HepG2 (cell line): ENCODE results near the gene TCF19. TPM values are rescaled to one million over a fixed set of nuclear protein-coding genes. Genes with fewer than 3 reads are reported as not detected.
A peak's percentile ranks its signal among the peaks of the same experiment; 100 is the strongest.
"Not testable (repeated sequence)": the region's sequence is repeated elsewhere in the genome, so short reads cannot be mapped to it uniquely, and the experiment has no call there.

ENCODE experiments used
- MEIS2 ChIP-seq: sonication (generic); formaldehyde crosslinking; IDR thresholded peaks from 2 replicates; pipeline ENCODE4 v1.9.0; 2021; ENCODE audit warnings: mild to moderate bottlenecking, missing genetic modification reagents
- PHF21A ChIP-seq: sonication (generic); formaldehyde crosslinking; IDR thresholded peaks from 2 replicates; pipeline ENCODE4 v1.5.0; 2020; ENCODE audit warnings: mild to moderate bottlenecking, missing genetic modification reagents
- RARA ChIP-seq: IDR thresholded peaks from 2 replicates; pipeline ENCODE4 v1.6.1; 2016; ENCODE audit warnings: missing genetic modification reagents, missing compliant biosample characterization
- RXRB ChIP-seq: IDR thresholded peaks from 2 replicates; pipeline ENCODE4 v1.6.1; 2016; ENCODE audit warnings: borderline replicate concordance, missing genetic modification reagents, missing compliant biosample characterization
- ZFX ChIP-seq: sonication (generic); formaldehyde crosslinking; IDR thresholded peaks from 2 replicates; pipeline ENCODE4 v1.4.0; 2020; ENCODE audit warnings: mild to moderate bottlenecking, low read depth, missing genetic modification reagents, moderate library complexity
- ZMYM4 ChIP-seq: sonication (generic); formaldehyde crosslinking; IDR thresholded peaks from 2 replicates; pipeline ENCODE4 v1.8.1; 2023; ENCODE audit warnings: mild to moderate bottlenecking, missing genetic modification reagents
- polyA plus RNA-seq, 8 experiments: library from polyadenylated mRNA; depleted of rRNA in 3 of 8; stranded (reverse) in 7 of 8; unstranded in 1 of 8; fragments of >200 nt; fragmentation: Illumina TruSeq in 4 of 8; extraction: Trizol in 4 of 8; gene quantifications; 2 replicates each; pipeline versions ENCODE4 v1.2.1 to v1.2.3, GENCODE V29; 2011 to 2016; ENCODE audit warnings: low read depth in 4 of 8, missing spikeins in 1 of 8, mixed read lengths in 1 of 8; ENCODE audit not compliant: insufficient read depth in 1 of 8
- total RNA-seq, 5 experiments: library from RNA; depleted of rRNA; stranded (reverse); fragments of >200 nt; fragmentation: Illumina TruSeq; extraction: Trizol; gene quantifications; 2 replicates each; pipeline ENCODE4 v1.2.3, GENCODE V29; 2016; ENCODE audit warnings: low read depth in 1 of 5
- TF ChIP-seq, protein P1 (sequence below), 2 experiments: sonication (generic) in 1 of 2; formaldehyde crosslinking in 1 of 2; IDR thresholded peaks; 2 replicates each; pipeline versions ENCODE4 v1.5.1 to v1.6.1; 2011 to 2020; ENCODE audit warnings: borderline replicate concordance in 1 of 2, low read depth in 1 of 2, low read length in 1 of 2, mild to moderate bottlenecking in 1 of 2, missing genetic modification reagents in 1 of 2, moderate library complexity in 1 of 2
- TF ChIP-seq, protein P2 (sequence below): sonication (generic); formaldehyde crosslinking; IDR thresholded peaks from 2 replicates; pipeline ENCODE4 v1.5.1; 2020; ENCODE audit warnings: mild to moderate bottlenecking, missing genetic modification reagents
- TF ChIP-seq, protein P3 (sequence below): sonication (generic); formaldehyde crosslinking; IDR thresholded peaks from 2 replicates; pipeline ENCODE4 v1.5.0; 2020; ENCODE audit warnings: mild to moderate bottlenecking, missing genetic modification reagents
- TF ChIP-seq, protein P4 (sequence below): sonication (generic); formaldehyde crosslinking; IDR thresholded peaks from 2 replicates; pipeline ENCODE4 v1.4.0; 2020; ENCODE audit warnings: missing genetic modification reagents
- TF ChIP-seq, protein P5 (sequence below): sonication (generic); formaldehyde crosslinking; IDR thresholded peaks from 2 replicates; pipeline ENCODE4 v1.5.0; 2020; ENCODE audit warnings: mild to moderate bottlenecking, missing genetic modification reagents, borderline replicate concordance

The TCF19 gene
- total and polyA plus RNA-seq, 2 of the 13 experiments (the other 11 are each of a cell fraction or from before 2014, with no cell fraction given) = 4.9 to 22.2 TPM

DNA sequence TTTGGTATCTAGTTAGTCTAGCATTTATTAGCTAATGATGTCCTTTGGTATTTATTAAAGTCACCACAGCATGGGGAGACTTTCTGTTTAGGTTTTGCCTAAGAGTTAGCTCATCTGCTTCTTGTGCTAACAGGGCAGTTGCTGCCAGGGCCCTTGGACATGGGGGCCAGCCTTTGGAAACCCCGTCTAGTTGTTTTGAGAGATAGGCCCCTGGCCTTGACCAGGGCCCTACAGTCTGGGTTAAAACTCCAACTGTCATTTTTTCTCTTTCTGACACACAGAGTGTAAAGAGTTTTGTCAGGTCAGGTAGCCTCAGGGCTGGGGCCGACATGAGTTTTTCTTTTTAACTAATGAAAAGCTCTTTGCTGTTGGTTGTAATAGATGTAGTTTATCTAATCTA is 24.9 kb downstream of the TCF19 start (continued):
- TF ChIP-seq, protein P1, sequence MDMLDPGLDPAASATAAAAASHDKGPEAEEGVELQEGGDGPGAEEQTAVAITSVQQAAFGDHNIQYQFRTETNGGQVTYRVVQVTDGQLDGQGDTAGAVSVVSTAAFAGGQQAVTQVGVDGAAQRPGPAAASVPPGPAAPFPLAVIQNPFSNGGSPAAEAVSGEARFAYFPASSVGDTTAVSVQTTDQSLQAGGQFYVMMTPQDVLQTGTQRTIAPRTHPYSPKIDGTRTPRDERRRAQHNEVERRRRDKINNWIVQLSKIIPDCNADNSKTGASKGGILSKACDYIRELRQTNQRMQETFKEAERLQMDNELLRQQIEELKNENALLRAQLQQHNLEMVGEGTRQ (IDR thresholded peaks at IDR 0.05; ENCODE audit: low read depth, low read length) = not testable (repeated sequence)
- TF ChIP-seq, protein P1 (CRISPR knock-in tag; IDR thresholded peaks at IDR 0.05; ENCODE audit: borderline replicate concordance) = 0 out of 2 replicates have a peak, but pooled peaks have one; percentile 19
- TF ChIP-seq MEIS2 (CRISPR knock-in tag) = peak; percentile 45; the same call in 1 of the 2 replicates
- TF ChIP-seq, protein P2, sequence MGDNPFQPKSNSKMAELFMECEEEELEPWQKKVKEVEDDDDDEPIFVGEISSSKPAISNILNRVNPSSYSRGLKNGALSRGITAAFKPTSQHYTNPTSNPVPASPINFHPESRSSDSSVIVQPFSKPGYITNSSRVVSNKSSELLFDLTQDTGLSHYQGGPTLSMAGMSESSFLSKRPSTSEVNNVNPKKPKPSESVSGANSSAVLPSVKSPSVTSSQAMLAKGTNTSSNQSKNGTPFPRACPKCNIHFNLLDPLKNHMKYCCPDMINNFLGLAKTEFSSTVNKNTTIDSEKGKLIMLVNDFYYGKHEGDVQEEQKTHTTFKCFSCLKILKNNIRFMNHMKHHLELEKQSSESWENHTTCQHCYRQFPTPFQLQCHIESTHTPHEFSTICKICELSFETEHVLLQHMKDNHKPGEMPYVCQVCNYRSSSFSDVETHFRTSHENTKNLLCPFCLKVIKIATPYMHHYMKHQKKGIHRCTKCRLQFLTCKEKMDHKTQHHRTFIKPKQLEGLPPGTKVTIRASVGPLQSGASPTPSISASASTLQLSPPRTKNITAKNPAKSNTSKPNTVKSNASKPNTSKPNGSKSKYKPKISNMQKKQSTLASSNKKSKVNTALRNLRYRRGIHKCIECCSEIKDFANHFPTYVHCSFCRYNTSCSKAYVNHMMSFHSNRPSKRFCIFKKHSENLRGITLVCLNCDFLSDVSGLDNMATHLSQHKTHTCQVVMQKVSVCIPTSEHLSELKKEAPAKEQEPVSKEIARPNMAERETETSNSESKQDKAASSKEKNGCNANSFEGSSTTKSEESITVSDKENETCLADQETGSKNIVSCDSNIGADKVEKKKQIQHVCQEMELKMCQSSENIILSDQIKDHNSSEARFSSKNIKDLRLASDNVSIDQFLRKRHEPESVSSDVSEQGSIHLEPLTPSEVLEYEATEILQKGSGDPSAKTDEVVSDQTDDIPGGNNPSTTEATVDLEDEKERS (CRISPR knock-in tag) = 0 out of 2 replicates have a peak, but pooled peaks have one; percentile 30
- TF ChIP-seq, protein P3, sequence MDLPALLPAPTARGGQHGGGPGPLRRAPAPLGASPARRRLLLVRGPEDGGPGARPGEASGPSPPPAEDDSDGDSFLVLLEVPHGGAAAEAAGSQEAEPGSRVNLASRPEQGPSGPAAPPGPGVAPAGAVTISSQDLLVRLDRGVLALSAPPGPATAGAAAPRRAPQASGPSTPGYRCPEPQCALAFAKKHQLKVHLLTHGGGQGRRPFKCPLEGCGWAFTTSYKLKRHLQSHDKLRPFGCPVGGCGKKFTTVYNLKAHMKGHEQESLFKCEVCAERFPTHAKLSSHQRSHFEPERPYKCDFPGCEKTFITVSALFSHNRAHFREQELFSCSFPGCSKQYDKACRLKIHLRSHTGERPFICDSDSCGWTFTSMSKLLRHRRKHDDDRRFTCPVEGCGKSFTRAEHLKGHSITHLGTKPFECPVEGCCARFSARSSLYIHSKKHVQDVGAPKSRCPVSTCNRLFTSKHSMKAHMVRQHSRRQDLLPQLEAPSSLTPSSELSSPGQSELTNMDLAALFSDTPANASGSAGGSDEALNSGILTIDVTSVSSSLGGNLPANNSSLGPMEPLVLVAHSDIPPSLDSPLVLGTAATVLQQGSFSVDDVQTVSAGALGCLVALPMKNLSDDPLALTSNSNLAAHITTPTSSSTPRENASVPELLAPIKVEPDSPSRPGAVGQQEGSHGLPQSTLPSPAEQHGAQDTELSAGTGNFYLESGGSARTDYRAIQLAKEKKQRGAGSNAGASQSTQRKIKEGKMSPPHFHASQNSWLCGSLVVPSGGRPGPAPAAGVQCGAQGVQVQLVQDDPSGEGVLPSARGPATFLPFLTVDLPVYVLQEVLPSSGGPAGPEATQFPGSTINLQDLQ (CRISPR knock-in tag) = peak; percentile 99
- TF ChIP-seq ZFX (CRISPR knock-in tag) = peak; percentile 50; the same call in 1 of the 2 replicates
- TF ChIP-seq RXRB (CRISPR knock-in tag) = peak; percentile 34; the same call in 1 of the 2 replicates
- TF ChIP-seq, protein P4, sequence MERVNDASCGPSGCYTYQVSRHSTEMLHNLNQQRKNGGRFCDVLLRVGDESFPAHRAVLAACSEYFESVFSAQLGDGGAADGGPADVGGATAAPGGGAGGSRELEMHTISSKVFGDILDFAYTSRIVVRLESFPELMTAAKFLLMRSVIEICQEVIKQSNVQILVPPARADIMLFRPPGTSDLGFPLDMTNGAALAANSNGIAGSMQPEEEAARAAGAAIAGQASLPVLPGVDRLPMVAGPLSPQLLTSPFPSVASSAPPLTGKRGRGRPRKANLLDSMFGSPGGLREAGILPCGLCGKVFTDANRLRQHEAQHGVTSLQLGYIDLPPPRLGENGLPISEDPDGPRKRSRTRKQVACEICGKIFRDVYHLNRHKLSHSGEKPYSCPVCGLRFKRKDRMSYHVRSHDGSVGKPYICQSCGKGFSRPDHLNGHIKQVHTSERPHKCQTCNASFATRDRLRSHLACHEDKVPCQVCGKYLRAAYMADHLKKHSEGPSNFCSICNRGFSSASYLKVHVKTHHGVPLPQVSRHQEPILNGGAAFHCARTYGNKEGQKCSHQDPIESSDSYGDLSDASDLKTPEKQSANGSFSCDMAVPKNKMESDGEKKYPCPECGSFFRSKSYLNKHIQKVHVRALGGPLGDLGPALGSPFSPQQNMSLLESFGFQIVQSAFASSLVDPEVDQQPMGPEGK (CRISPR knock-in tag) = peak; percentile 67
- peak; percentile 42; the same call in 1 of the 2 replicates for TF ChIP-seq PHF21A
- TF ChIP-seq RARA (CRISPR knock-in tag) = peak; percentile 45; the same call in 1 of the 2 replicates
- 0 out of 2 replicates have a peak, but pooled peaks have one; percentile 28 for TF ChIP-seq ZMYM4 (CRISPR knock-in tag)
- TF ChIP-seq, protein P5, sequence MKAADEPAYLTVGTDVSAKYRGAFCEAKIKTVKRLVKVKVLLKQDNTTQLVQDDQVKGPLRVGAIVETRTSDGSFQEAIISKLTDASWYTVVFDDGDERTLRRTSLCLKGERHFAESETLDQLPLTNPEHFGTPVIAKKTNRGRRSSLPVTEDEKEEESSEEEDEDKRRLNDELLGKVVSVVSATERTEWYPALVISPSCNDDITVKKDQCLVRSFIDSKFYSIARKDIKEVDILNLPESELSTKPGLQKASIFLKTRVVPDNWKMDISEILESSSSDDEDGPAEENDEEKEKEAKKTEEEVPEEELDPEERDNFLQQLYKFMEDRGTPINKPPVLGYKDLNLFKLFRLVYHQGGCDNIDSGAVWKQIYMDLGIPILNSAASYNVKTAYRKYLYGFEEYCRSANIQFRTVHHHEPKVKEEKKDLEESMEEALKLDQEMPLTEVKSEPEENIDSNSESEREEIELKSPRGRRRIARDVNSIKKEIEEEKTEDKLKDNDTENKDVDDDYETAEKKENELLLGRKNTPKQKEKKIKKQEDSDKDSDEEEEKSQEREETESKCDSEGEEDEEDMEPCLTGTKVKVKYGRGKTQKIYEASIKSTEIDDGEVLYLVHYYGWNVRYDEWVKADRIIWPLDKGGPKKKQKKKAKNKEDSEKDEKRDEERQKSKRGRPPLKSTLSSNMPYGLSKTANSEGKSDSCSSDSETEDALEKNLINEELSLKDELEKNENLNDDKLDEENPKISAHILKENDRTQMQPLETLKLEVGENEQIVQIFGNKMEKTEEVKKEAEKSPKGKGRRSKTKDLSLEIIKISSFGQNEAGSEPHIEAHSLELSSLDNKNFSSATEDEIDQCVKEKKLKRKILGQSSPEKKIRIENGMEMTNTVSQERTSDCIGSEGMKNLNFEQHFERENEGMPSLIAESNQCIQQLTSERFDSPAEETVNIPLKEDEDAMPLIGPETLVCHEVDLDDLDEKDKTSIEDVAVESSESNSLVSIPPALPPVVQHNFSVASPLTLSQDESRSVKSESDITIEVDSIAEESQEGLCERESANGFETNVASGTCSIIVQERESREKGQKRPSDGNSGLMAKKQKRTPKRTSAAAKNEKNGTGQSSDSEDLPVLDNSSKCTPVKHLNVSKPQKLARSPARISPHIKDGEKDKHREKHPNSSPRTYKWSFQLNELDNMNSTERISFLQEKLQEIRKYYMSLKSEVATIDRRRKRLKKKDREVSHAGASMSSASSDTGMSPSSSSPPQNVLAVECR (CRISPR knock-in tag) = peak; percentile 35; the same call in 1 of the 2 replicates
